Suprapubic skin (tissue), 4 donors: ENCODE measurements around the gene IQSEC1. TPM values are rescaled to one million over a fixed set of nuclear protein-coding genes. Genes with fewer than 3 reads are reported as not detected.
A peak's percentile ranks its signal among the peaks of the same experiment; 100 is the strongest.

Experiments used
- DNase-seq, 2 donors: peaks; one replicate each; pipeline ENCODE4 v3.0.0-alpha.2; 2019; ENCODE audit warnings: low spot score in 2 of 2
- H3K27ac ChIP-seq: fragments of 200-600 bp; sonication (generic); one replicate; pipeline ENCODE4 v1.5.1; 2019
- H3K27me3 ChIP-seq: fragments of 200-600 bp; sonication (generic); one replicate; pipeline ENCODE4 v1.5.1; 2019
- H3K36me3 ChIP-seq: fragments of 200-600 bp; sonication (generic); one replicate; pipeline ENCODE4 v1.5.1; 2019
- H3K4me1 ChIP-seq: fragments of 200-600 bp; sonication (generic); one replicate; pipeline ENCODE4 v1.5.1; 2019
- H3K4me3 ChIP-seq: fragments of 200-600 bp; sonication (generic); one replicate; pipeline ENCODE4 v1.5.1; 2019; ENCODE audit warnings: mild to moderate bottlenecking
- H3K9me3 ChIP-seq: fragments of 200-600 bp; sonication (generic); one replicate; pipeline ENCODE4 v1.5.1; 2019
- EP300 ChIP-seq: sonication (generic); formaldehyde crosslinking; IDR thresholded peaks from one replicate; pipeline ENCODE4 v1.6.1; 2017; ENCODE audit warnings: antibody characterized with exemption
- POLR2A ChIP-seq, 2 donors: fragments of 450-650 bp; IDR thresholded peaks; one replicate each; pipeline ENCODE4 v1.6.1; 2017; ENCODE audit warnings: antibody characterized with exemption in 2 of 2, mild to moderate bottlenecking in 2 of 2, moderate library complexity in 2 of 2
- POLR2AphosphoS5 ChIP-seq, 3 donors: sonication (generic); formaldehyde crosslinking; IDR thresholded peaks; one replicate each; pipeline ENCODE4 v1.6.1; 2017; ENCODE audit warnings: antibody characterized with exemption in 3 of 3
- WGBS: methylation state at CpG from one replicate; pipeline ENCODE4 v1.1.5; 2018; 5-methylcytosine and 5-hydroxymethylcytosine counted together
- total RNA-seq, 4 donors: library from RNA; depleted of rRNA; stranded (reverse); fragments of >200 nt; gene quantifications; one replicate each; pipeline ENCODE4 v1.1.0, GENCODE V29; 2016
- TF ChIP-seq, protein P1 (sequence below), 2 donors: fragments of 200-600 bp in 1 of 2; fragments of 450-650 bp in 1 of 2; sonication (generic) in 1 of 2; IDR thresholded peaks; one replicate each; pipeline ENCODE4 v1.5.1; 2016 to 2019; ENCODE audit warnings: antibody characterized with exemption in 2 of 2, mild to moderate bottlenecking in 1 of 2, moderate library complexity in 1 of 2

The IQSEC1 gene
- total RNA-seq, 4 donors from 2014 or later, result 26.7 to 52.4 (median 35.5) TPM

DNA sequence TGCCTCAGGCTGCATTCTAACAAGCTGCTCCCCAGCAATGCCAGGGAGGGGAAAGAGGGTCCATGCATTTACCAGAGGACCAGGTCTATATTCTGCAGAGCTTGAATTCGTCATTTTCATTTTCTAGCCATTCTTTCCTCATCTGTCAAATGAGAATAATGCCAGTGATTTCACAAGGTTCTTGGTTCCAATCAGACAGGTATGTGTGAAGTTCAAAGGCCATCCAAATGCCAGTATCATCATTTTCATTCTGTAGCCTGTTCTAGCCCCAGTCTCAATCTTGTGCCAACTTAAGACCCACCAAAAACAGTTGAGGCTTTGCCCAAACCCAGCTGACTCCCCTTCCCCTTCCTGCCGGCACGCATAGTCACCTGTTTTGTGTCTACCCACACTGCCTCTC lies 112.7 kb downstream of the IQSEC1 start:
- TF ChIP-seq, protein P1, sequence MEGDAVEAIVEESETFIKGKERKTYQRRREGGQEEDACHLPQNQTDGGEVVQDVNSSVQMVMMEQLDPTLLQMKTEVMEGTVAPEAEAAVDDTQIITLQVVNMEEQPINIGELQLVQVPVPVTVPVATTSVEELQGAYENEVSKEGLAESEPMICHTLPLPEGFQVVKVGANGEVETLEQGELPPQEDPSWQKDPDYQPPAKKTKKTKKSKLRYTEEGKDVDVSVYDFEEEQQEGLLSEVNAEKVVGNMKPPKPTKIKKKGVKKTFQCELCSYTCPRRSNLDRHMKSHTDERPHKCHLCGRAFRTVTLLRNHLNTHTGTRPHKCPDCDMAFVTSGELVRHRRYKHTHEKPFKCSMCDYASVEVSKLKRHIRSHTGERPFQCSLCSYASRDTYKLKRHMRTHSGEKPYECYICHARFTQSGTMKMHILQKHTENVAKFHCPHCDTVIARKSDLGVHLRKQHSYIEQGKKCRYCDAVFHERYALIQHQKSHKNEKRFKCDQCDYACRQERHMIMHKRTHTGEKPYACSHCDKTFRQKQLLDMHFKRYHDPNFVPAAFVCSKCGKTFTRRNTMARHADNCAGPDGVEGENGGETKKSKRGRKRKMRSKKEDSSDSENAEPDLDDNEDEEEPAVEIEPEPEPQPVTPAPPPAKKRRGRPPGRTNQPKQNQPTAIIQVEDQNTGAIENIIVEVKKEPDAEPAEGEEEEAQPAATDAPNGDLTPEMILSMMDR (IDR thresholded peaks at IDR 0.05), result no peak
- TF ChIP-seq POLR2A (IDR thresholded peaks at IDR 0.05) (no peak), POLR2AphosphoS5 (IDR thresholded peaks at IDR 0.05) (no peak), EP300 (no peak)
- H3K4me3 ChIP-seq, result no peak overlapping the region

DNA sequence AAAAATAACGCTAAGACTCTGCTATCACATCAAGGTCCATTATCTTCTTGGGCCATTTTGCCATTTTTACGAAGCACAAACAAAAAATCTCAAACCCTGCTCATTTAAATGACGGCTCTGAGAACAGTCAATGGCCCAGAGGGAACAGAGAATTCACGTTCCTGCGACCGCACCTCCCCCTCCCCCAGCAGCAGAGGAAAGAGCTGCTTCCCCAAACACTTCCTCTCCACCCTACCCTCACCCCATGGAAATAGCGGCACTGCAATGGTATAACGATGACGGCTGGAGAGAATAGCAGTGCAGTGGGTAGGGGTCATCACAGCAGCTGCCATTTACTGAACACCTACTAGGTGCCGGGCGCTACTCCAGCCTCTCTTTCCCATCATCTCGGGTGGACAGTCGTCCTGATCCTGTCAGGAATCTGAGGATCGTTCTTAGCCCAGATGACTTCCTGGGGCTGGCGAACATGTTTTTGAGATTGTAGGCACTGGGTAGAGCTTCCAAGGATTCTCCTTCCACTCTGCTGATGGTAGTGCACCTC lies 113.3 kb downstream of the IQSEC1 start:
- Histone ChIP-seq H3K27ac (no peak overlapping the region), H3K4me3 (no peak overlapping the region), H3K27me3 (no peaks in the 10 kb centered on the region), H3K36me3 (no peaks in the 10 kb centered on the region), H3K9me3 (no peaks in the 10 kb centered on the region), H3K4me1 (peaks cover 98% of the 10 kb centered on the region)
- WGBS, result 76% methylated on average over 15 of the region's 15 CpGs
- no peak for TF ChIP-seq POLR2AphosphoS5 (IDR thresholded peaks at IDR 0.05)
- TF ChIP-seq, protein P1 (IDR thresholded peaks at IDR 0.05), result no peak
- TF ChIP-seq EP300, result no peak
- no peak for TF ChIP-seq POLR2A (IDR thresholded peaks at IDR 0.05)
- DNase-seq, result no peak

More for the DNA sequence above, 112.7 kb downstream of the IQSEC1 start:
- Histone ChIP-seq H3K27me3 (no peaks in the 10 kb centered on the region), H3K4me1 (peaks cover 98% of the 10 kb centered on the region), H3K36me3 (no peaks in the 10 kb centered on the region), H3K9me3 (no peaks in the 10 kb centered on the region), H3K27ac (no peak overlapping the region)
- no peak for DNase-seq
- 87% methylated on average over 3 of the region's 3 CpGs for WGBS

DNA sequence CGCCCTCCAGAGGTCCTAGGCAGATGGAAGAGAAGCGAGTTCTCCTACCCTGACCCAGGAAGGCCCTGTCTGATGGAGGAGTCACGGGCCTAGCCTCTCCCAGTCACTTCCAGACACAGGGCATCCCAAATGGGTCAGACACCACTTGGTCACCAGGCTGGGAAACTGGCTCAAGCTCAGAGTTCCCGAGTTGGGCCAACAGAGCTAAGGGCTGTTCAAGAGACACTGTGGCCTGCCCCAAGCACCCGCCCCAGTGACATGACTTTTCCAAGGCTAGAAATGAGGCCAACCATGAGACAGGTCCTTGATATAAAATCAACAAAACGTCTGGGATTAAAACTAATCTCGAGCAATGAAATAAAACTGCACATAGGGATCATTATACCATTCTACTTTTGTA lies 113.8 kb downstream of the IQSEC1 start:
- DNase-seq, result no peak
- WGBS, result 61% methylated on average over 7 of the region's 7 CpGs
- Histone ChIP-seq H3K27ac (peak overlapping the region; percentile 37), H3K4me3 (no peak overlapping the region), H3K4me1 (peaks cover 98% of the 10 kb centered on the region), H3K9me3 (no peaks in the 10 kb centered on the region), H3K36me3 (no peaks in the 10 kb centered on the region), H3K27me3 (no peaks in the 10 kb centered on the region)
- TF ChIP-seq, protein P1 (IDR thresholded peaks at IDR 0.05), result no peak
- TF ChIP-seq EP300 (no peak), POLR2AphosphoS5 (IDR thresholded peaks at IDR 0.05) (no peak), POLR2A (IDR thresholded peaks at IDR 0.05) (no peak)

DNA sequence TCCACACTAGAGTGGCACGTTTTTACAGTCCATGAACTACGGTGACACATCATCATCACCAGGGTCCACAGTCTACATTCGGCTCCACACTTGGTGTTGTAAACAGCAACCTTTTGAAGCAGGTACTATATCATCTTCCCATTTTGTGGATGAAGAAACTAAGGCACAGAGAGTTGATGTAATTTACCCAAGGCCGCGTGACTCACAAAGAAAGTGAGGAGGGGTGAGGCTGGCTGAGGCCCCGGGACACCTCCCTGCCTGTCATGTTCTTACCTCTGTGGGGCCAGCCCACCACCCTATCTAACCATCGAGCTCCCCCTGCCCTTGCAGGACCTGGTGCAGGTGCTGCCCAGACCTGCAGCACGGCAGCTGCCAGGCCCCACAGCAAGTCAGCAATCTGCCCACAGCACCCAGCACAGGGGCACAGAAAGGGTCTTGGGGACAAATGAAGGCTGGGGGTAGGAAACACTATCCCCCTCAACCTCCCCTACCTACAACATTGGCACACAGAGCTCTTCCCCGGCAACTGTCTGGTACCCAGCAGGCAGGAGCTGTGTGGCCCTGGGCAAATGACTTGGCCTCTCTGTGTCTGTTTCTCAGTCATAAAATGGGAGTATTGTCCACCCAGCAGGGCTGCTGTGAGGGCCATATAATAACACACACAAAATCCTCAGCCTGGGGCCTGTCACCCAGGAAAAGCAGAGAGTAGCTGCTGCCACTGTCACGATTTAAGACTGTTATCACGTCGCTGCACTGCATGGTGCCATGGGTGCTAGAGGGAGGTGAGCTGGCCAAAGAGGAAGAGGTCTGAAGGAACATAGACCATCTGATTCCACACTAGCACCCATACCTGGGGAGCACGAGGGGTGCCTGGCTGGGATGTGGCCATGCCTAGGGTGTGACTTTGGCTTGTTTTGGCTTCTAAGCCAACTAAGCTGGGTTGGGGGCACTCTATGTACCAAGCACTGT lies 115.1 kb downstream of the IQSEC1 start:
- peak overlapping the region; percentile 60 for H3K27ac ChIP-seq
- H3K9me3 ChIP-seq, result no peaks in the 10 kb centered on the region
- H3K4me3 ChIP-seq, result no peak overlapping the region
- H3K27me3 ChIP-seq, result no peaks in the 10 kb centered on the region
- TF ChIP-seq, protein P1 (IDR thresholded peaks at IDR 0.05), result no peak
- TF ChIP-seq EP300 (no peak), POLR2A (IDR thresholded peaks at IDR 0.05) (no peak), POLR2AphosphoS5 (IDR thresholded peaks at IDR 0.05) (no peak)
- 89% methylated on average over 12 of the region's 13 CpGs for WGBS
- no peak for DNase-seq
- no peaks in the 10 kb centered on the region for H3K36me3 ChIP-seq
- peaks cover 98% of the 10 kb centered on the region for H3K4me1 ChIP-seq

DNA sequence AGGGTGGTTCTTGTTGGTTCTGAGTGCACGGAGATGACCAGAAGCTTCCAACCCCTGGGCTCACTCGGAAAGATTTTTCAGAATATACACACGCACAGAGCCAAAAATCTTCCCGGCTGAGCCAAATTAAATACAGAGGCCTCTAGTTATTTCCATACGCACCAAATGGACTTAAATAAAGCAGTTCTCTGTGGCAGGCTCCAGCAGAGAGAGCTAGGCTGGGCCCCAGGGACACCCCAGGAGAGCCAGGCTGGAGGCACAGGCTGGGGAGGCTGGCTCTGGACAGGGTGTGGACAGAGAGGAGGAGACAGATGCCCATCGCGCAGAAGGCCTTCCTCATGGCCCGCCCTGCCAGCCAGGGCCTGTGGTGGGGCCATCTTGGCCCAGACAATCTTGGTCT lies 115.9 kb downstream of the IQSEC1 start:
- TF ChIP-seq POLR2A (IDR thresholded peaks at IDR 0.05) (no peak), POLR2AphosphoS5 (IDR thresholded peaks at IDR 0.05) (no peak), EP300 (no peak)
- TF ChIP-seq, protein P1 (IDR thresholded peaks at IDR 0.05), result no peak
- Histone ChIP-seq H3K4me1 (peaks cover 98% of the 10 kb centered on the region), H3K36me3 (no peaks in the 10 kb centered on the region), H3K9me3 (no peaks in the 10 kb centered on the region), H3K27me3 (no peaks in the 10 kb centered on the region), H3K4me3 (no peak overlapping the region), H3K27ac (peak overlapping the region; percentile 60)
- WGBS, result 64% methylated on average over 5 of the region's 8 CpGs
- DNase-seq, result no peak
